Endothelial cell of umbilical vein (primary cell): ENCODE results near the gene GPAT3. TPM values are rescaled to one million over a fixed set of nuclear protein-coding genes. Genes with fewer than 3 reads are reported as not detected.

ENCODE experiments used
- BruUV-seq: library from RNA; stranded (reverse); fragments of 400-500 nt; replicated peaks from 2 replicates; lab custom pipeline; 2021; lab: Mats Ljungman, UMichigan
- CTCF ChIA-PET: fragments of 300-600, 350-600 bp; sonication (Branson Sonifier 250); formaldehyde crosslinking; loops from one replicate; lab custom pipeline; 2021; ENCODE audit warnings: antibody characterized with exemption, inconsistent platforms; lab: Charles Lee
- POLR2A ChIA-PET: fragments of 300-600, 350-600 bp; sonication (Branson Sonifier 250); formaldehyde crosslinking; loops from one replicate; lab custom pipeline; 2021; ENCODE audit warnings: antibody characterized with exemption, inconsistent platforms; lab: Charles Lee
- DNase-seq: peaks from one replicate; pipeline ENCODE4 v3.0.0-alpha.2; 2011; ENCODE audit warnings: low read depth, low spot score
- FAIRE-seq: peaks from 2 replicates; lab custom pipeline; 2011; peaks lifted over from hg19 to GRCh38; lab: Jason Lieb, UNC
- H2AFZ ChIP-seq: 2 replicates; pipeline ENCODE4 v1.6.0; 2012; ENCODE audit warnings: low read depth, low read length, control low read depth, inconsistent platforms
- H3K27ac ChIP-seq: 2 replicates; pipeline ENCODE4 v1.5.1; 2011; ENCODE audit warnings: low read depth, mild to moderate bottlenecking, control low read depth, low read length, moderate library complexity; ENCODE audit not compliant: insufficient read depth
- H3K27me3 ChIP-seq, 2 experiments: 2 replicates each; pipeline versions ENCODE4 v1.6.0 to v1.6.1; 2011; ENCODE audit warnings: low read length in 2 of 2, mixed read lengths in 1 of 2; ENCODE audit not compliant: control insufficient read depth in 2 of 2, insufficient read depth in 2 of 2
- H3K36me3 ChIP-seq, 2 experiments: 2 replicates in 1 of 2; 3 replicates in 1 of 2; pipeline ENCODE4 v1.5.1; 2011; ENCODE audit warnings: low read length in 2 of 2, mild to moderate bottlenecking in 1 of 2, moderate library complexity in 1 of 2; ENCODE audit not compliant: control insufficient read depth in 2 of 2, insufficient read depth in 2 of 2; ENCODE audit errors: extremely low read depth in 1 of 2
- H3K4me1 ChIP-seq: 3 replicates; pipeline ENCODE4 v1.5.1; 2011; ENCODE audit warnings: mild to moderate bottlenecking, low read length; ENCODE audit not compliant: control insufficient read depth, insufficient read depth; ENCODE audit errors: extremely low read depth
- H3K4me2 ChIP-seq: 2 replicates; pipeline ENCODE4 v1.6.1; 2011; ENCODE audit warnings: low read length, control low read depth, mixed read lengths; ENCODE audit not compliant: insufficient read depth
- H3K4me3 ChIP-seq, 3 experiments: fragments of 200-600 bp in 1 of 3; sonication (generic), shearing (Covaris generic) in 1 of 3; replicated peaks in 1 of 3; 2 replicates each; pipeline ENCODE4 v1.5.1; 2011 to 2016; ENCODE audit warnings: control low read depth in 3 of 3, low read length in 3 of 3, mild to moderate bottlenecking in 2 of 3, inconsistent platforms in 1 of 3, low read depth in 1 of 3, moderate library complexity in 1 of 3; ENCODE audit not compliant: insufficient read depth in 1 of 3
- H3K79me2 ChIP-seq: 2 replicates; pipeline ENCODE4 v1.6.0; 2012; ENCODE audit warnings: low read length, inconsistent platforms; ENCODE audit not compliant: control insufficient read depth, insufficient read depth
- H3K9ac ChIP-seq: replicated peaks from 2 replicates; pipeline ENCODE3; 2011; ENCODE audit warnings: low read length, control low read depth; ENCODE audit not compliant: insufficient read depth; ENCODE audit errors: extremely low read depth
- H3K9me1 ChIP-seq: replicated peaks from 3 replicates; pipeline ENCODE4 v1.6.0; 2011; ENCODE audit warnings: mild to moderate bottlenecking, low read length; ENCODE audit not compliant: control insufficient read depth, insufficient read depth; ENCODE audit errors: extremely low read depth
- H3K9me3 ChIP-seq: replicated peaks from 2 replicates; pipeline ENCODE4 v1.5.1; 2012; ENCODE audit warnings: low read length, inconsistent platforms; ENCODE audit not compliant: control insufficient read depth, insufficient read depth
- H4K20me1 ChIP-seq: replicated peaks from 2 replicates; pipeline ENCODE3; 2011; ENCODE audit warnings: mild to moderate bottlenecking, low read length; ENCODE audit not compliant: control insufficient read depth, insufficient read depth; ENCODE audit errors: extremely low read depth
- FOS ChIP-seq: IDR thresholded peaks from 2 replicates; pipeline ENCODE4 v1.6.1; 2011; ENCODE audit warnings: mild to moderate bottlenecking, low read length, moderate library complexity, borderline replicate concordance; ENCODE audit not compliant: insufficient read depth
- GATA2 ChIP-seq: IDR thresholded peaks from 2 replicates; pipeline ENCODE4 v1.7.0; 2011; ENCODE audit warnings: low read depth, mild to moderate bottlenecking, moderate library complexity, mixed read lengths, low read length; ENCODE audit not compliant: insufficient read length, insufficient read depth
- JUN ChIP-seq: IDR thresholded peaks from 2 replicates; pipeline ENCODE4 v1.6.1; 2011; ENCODE audit warnings: borderline replicate concordance, low read depth; ENCODE audit not compliant: insufficient read length, insufficient read depth
- MYC ChIP-seq: IDR thresholded peaks from one replicate; pipeline ENCODE4 v1.6.1; 2011; ENCODE audit warnings: mild to moderate bottlenecking, low read depth, low read length
- POLR2A ChIP-seq: IDR thresholded peaks from 2 replicates; pipeline ENCODE4 v1.6.1; 2012; ENCODE audit warnings: low read depth, mild to moderate bottlenecking, control low read depth, low read length
- POLR2AphosphoS5 ChIP-seq: IDR thresholded peaks from 2 replicates; pipeline ENCODE4 v1.6.1; 2012; ENCODE audit warnings: low read depth, mild to moderate bottlenecking, control low read depth, low read length, moderate library complexity; ENCODE audit not compliant: insufficient read depth
- dilution Hi-C: fragments of 300-500 bp; cut with MboI; formaldehyde crosslinking; loops from one replicate; pipeline ENCODE4 v1.15.0; 2019; ENCODE audit warnings: low sequenced_read_pairs; ENCODE audit not compliant: extremely low pct_ligation_motif_present
- intact Hi-C: fragments of 100-400 bp; cut with micrococcal nuclease; formaldehyde crosslinking; loops from one replicate; pipeline ENCODE4 v1.10.0; 2022
- polyA plus RNA-seq, 4 experiments: library from polyadenylated mRNA; depleted of rRNA in 3 of 4; stranded (reverse) in 3 of 4; unstranded in 1 of 4; fragments of >200 nt; gene quantifications; 2 replicates each; pipeline versions ENCODE4 v1.2.1 to v1.2.3, GENCODE V29; 2011 to 2012; ENCODE audit warnings: missing spikeins in 1 of 4
- total RNA-seq: library from RNA; stranded (reverse); gene quantifications from 2 replicates; pipeline ENCODE4 v1.2.3, GENCODE V29; 2021
- TF ChIP-seq, protein P1 (sequence below), 2 donors: IDR thresholded peaks; 1 replicate in 1 of 2; 2 replicates in 1 of 2; pipeline ENCODE4 v1.5.1; 2011; ENCODE audit warnings: low read length in 2 of 2, mild to moderate bottlenecking in 2 of 2, moderate library complexity in 2 of 2, control low read depth in 1 of 2, inconsistent platforms in 1 of 2, low read depth in 1 of 2; ENCODE audit not compliant: insufficient read depth in 1 of 2; ENCODE audit errors: extremely low read depth in 1 of 2
- TF ChIP-seq, protein P2 (sequence below): IDR thresholded peaks from 2 replicates; pipeline ENCODE4 v1.6.1; 2011; ENCODE audit not compliant: insufficient read depth, insufficient read length

GPAT3 gene
- total and polyA plus RNA-seq, 2 donors (not counting 3 experiments of a cell fraction or from before 2014, with no cell fraction given): 0.36 to 2.1 TPM

DNA sequence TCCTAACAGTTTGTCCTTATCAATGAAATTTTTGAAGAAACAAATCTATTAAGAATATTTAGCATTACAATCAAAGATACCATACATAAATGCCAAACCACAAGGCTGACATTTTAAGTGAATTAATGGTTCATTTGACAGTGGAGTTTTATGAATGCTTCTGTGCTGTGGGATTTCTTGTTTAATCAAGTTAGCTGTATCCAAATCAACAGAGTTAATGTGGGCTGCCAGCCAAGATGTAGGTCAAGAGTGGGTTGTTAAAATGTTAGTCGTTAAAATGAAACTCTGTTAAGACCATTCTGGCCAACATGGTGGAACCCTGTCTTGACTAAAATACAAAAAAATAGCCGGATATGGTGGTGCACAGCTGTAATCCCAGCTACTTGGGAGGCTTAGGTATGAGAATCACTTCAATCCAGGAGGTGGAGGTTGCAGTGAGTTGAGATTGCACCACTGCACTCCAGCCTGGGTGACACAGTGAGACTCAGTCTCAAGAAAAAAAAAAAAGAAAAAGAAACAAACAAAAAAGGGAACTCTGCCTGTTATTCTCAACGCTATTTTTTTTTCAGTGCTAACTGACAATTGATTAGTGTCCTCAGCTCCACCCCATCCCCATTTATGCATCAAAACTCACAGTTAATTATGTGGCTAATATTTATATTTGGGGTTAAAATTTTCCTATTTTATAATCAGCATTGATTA lies 20.2 kb downstream of the GPAT3 start:
- BruUV-seq: no TSS peak
- no peaks in the 10 kb centered on the region for H3K9me3 ChIP-seq
- no peak overlapping the region for H3K9ac ChIP-seq
- CTCF ChIA-PET: interaction anchor here (0.7 to 1.4 kb wide), 3 partner anchors 9 to 25 kb away, joined by 3 read pairs; no protein-coding TSS in a partner anchor
- no peak overlapping the region for H3K27ac ChIP-seq
- H3K9me1 ChIP-seq: no peaks in the 10 kb centered on the region
- no peaks in the 10 kb centered on the region for H3K27me3 ChIP-seq
- H3K79me2 ChIP-seq: no peaks in the 10 kb centered on the region
- TF ChIP-seq POLR2A: no peak
- no peak for TF ChIP-seq JUN
- TF ChIP-seq, protein P1, sequence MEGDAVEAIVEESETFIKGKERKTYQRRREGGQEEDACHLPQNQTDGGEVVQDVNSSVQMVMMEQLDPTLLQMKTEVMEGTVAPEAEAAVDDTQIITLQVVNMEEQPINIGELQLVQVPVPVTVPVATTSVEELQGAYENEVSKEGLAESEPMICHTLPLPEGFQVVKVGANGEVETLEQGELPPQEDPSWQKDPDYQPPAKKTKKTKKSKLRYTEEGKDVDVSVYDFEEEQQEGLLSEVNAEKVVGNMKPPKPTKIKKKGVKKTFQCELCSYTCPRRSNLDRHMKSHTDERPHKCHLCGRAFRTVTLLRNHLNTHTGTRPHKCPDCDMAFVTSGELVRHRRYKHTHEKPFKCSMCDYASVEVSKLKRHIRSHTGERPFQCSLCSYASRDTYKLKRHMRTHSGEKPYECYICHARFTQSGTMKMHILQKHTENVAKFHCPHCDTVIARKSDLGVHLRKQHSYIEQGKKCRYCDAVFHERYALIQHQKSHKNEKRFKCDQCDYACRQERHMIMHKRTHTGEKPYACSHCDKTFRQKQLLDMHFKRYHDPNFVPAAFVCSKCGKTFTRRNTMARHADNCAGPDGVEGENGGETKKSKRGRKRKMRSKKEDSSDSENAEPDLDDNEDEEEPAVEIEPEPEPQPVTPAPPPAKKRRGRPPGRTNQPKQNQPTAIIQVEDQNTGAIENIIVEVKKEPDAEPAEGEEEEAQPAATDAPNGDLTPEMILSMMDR (IDR thresholded peaks at IDR 0.05; ENCODE audit: extremely low read depth in 1 of 2, insufficient read depth in 1 of 2, low read depth in 1 of 2, low read length in 2 of 2): no peak
- TF ChIP-seq, protein P2, sequence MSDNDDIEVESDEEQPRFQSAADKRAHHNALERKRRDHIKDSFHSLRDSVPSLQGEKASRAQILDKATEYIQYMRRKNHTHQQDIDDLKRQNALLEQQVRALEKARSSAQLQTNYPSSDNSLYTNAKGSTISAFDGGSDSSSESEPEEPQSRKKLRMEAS: no peak
- TF ChIP-seq MYC: no peak
- no peak for TF ChIP-seq GATA2
- TF ChIP-seq POLR2AphosphoS5: no peak
- no peak for TF ChIP-seq FOS
- H3K4me1 ChIP-seq: peaks cover 18% of the 10 kb centered on the region
- no peaks in the 10 kb centered on the region for H3K36me3 ChIP-seq
- intact Hi-C loops (no loop called here), dilution Hi-C loops (no loop called here)
- FAIRE-seq: no peak
- no peak overlapping the region for H3K4me2 ChIP-seq
- POLR2A ChIA-PET: no interaction called here
- DNase-seq: no peak
- no peaks in the 10 kb centered on the region for H4K20me1 ChIP-seq
- H3K4me3 ChIP-seq: no peak overlapping the region
- H2AFZ ChIP-seq: no peak overlapping the region
